IMR-90 (cell line): ENCODE data around the gene PLEKHA4. TPM values are rescaled to one million over a fixed set of nuclear protein-coding genes. Genes with fewer than 3 reads are reported as not detected.

Source experiments
- ATAC-seq: fragments of 200-7000 bp; cut with Tn5 transposase; 2 replicates; pipeline ENCODE4 v1.9.1; 2020; ENCODE audit warnings: low read depth, mild to moderate bottlenecking, moderate library complexity
- BruUV-seq: library from RNA; stranded (reverse); fragments of 400-500 nt; replicated peaks from 2 replicates; lab custom pipeline; 2021; lab: Mats Ljungman, UMichigan
- CTCF ChIA-PET: fragments of 300-600 bp; formaldehyde crosslinking; extraction: SDS; loops from one replicate; lab custom pipeline; 2021; ENCODE audit warnings: antibody characterized with exemption; lab: Yijun Ruan, JAX
- POLR2A ChIA-PET: fragments of 300-600 bp; sonication (Branson Sonifier 250); formaldehyde crosslinking; loops from one replicate; lab custom pipeline; 2022; ENCODE audit warnings: antibody characterized with exemption; ENCODE audit not compliant: unreplicated experiment; lab: Charles Lee
- DNase-seq: peaks from one replicate; pipeline ENCODE4 v3.0.0; 2013
- H2AFZ ChIP-seq: replicated peaks from 2 replicates; pipeline ENCODE3; 2013; ENCODE audit warnings: low read length, mild to moderate bottlenecking; ENCODE audit not compliant: poor library complexity
- H2AK5ac ChIP-seq: 2 replicates; pipeline ENCODE4 v1.6.1; 2013; ENCODE audit warnings: low read depth, low read length, inconsistent platforms
- H2AK9ac ChIP-seq: replicated peaks from 2 replicates; pipeline ENCODE3; 2013; ENCODE audit warnings: mild to moderate bottlenecking, low read depth, low read length, moderate library complexity; ENCODE audit not compliant: poor library complexity
- H2BK120ac ChIP-seq: 2 replicates; pipeline ENCODE4 v1.6.1; 2013; ENCODE audit warnings: low read depth, low read length, inconsistent platforms
- H2BK15ac ChIP-seq: 3 replicates; pipeline ENCODE4 v1.6.1; 2013; ENCODE audit warnings: low read depth, low read length, inconsistent platforms
- H2BK20ac ChIP-seq: 2 replicates; pipeline ENCODE4 v1.6.1; 2013; ENCODE audit warnings: low read depth, mild to moderate bottlenecking, inconsistent platforms, low read length, moderate library complexity
- H2BK5ac ChIP-seq: 2 replicates; pipeline ENCODE4 v1.6.1; 2013; ENCODE audit warnings: mild to moderate bottlenecking, low read depth, low read length, inconsistent platforms; ENCODE audit not compliant: poor library complexity, severe bottlenecking
- H3K14ac ChIP-seq: replicated peaks from 2 replicates; pipeline ENCODE4 v1.6.1; 2013; ENCODE audit warnings: low read depth, low read length, inconsistent platforms
- H3K18ac ChIP-seq: 2 replicates; pipeline ENCODE4 v1.6.1; 2013; ENCODE audit warnings: low read depth, low read length, control low read depth
- H3K23ac ChIP-seq: 2 replicates; pipeline ENCODE4 v1.6.1; 2013; ENCODE audit warnings: low read depth, low read length, inconsistent platforms
- H3K27ac ChIP-seq: 2 replicates; pipeline ENCODE4 v1.5.1; 2013; ENCODE audit warnings: mild to moderate bottlenecking, control low read depth, low read length; ENCODE audit not compliant: insufficient read depth
- H3K27me3 ChIP-seq: 2 replicates; pipeline ENCODE4 v1.6.1; 2013; ENCODE audit warnings: low read length; ENCODE audit not compliant: control insufficient read depth, insufficient read depth
- H3K36me3 ChIP-seq: 2 replicates; pipeline ENCODE4 v1.6.1; 2013; ENCODE audit warnings: low read length, mixed read lengths; ENCODE audit not compliant: control insufficient read depth, insufficient read depth
- H3K4ac ChIP-seq: 2 replicates; pipeline ENCODE4 v1.6.1; 2013; ENCODE audit warnings: low read depth, low read length, inconsistent platforms
- H3K4me1 ChIP-seq: 2 replicates; pipeline ENCODE4 v1.6.1; 2013; ENCODE audit warnings: low read length, mixed read lengths; ENCODE audit not compliant: control insufficient read depth, insufficient read depth
- H3K4me2 ChIP-seq: 2 replicates; pipeline ENCODE4 v1.6.1; 2013; ENCODE audit warnings: low read depth, mild to moderate bottlenecking, control low read depth, low read length, moderate library complexity
- H3K4me3 ChIP-seq: 2 replicates; pipeline ENCODE4 v1.5.1; 2013; ENCODE audit warnings: low read depth, mild to moderate bottlenecking, control low read depth, low read length, moderate library complexity; ENCODE audit not compliant: insufficient read depth
- H3K56ac ChIP-seq: 2 replicates; pipeline ENCODE4 v1.6.1; 2013; ENCODE audit warnings: low read length, inconsistent platforms; ENCODE audit not compliant: insufficient read depth; ENCODE audit errors: extremely low read depth
- H3K79me1 ChIP-seq, 2 experiments: 2 replicates each; pipeline ENCODE4 v1.6.1; 2013; ENCODE audit warnings: low read length in 2 of 2, inconsistent platforms in 1 of 2, low read depth in 1 of 2
- H3K9ac ChIP-seq: 2 replicates; pipeline ENCODE4 v1.6.1; 2013; ENCODE audit warnings: low read depth, low read length, control low read depth
- H3K9me1 ChIP-seq: 2 replicates; pipeline ENCODE4 v1.6.1; 2013; ENCODE audit warnings: low read length, inconsistent platforms; ENCODE audit not compliant: insufficient read depth
- H3K9me3 ChIP-seq: 2 replicates; pipeline ENCODE4 v1.6.1; 2013; ENCODE audit warnings: low read length; ENCODE audit not compliant: control insufficient read depth, insufficient read depth
- H4K20me1 ChIP-seq: 2 replicates; pipeline ENCODE4 v1.6.1; 2013; ENCODE audit warnings: low read length, inconsistent platforms; ENCODE audit not compliant: insufficient read depth
- H4K5ac ChIP-seq: 2 replicates; pipeline ENCODE4 v1.6.1; 2013; ENCODE audit warnings: mild to moderate bottlenecking, low read depth, low read length, control low read depth
- H4K8ac ChIP-seq, 2 experiments: 2 replicates each; pipeline ENCODE4 v1.6.1; 2013; ENCODE audit warnings: low read depth in 2 of 2, low read length in 2 of 2, control low read depth in 1 of 2, inconsistent platforms in 1 of 2
- H4K91ac ChIP-seq: 2 replicates; pipeline ENCODE4 v1.6.1; 2013; ENCODE audit warnings: low read depth, low read length, inconsistent platforms; ENCODE audit not compliant: insufficient read depth
- BHLHE40 ChIP-seq: fragments of 150-350 bp; IDR thresholded peaks from 2 replicates; pipeline ENCODE4 v1.6.1; 2016; ENCODE audit warnings: mild to moderate bottlenecking, low read depth, low read length
- CEBPB ChIP-seq: IDR thresholded peaks from 2 replicates; pipeline ENCODE4 v1.6.1; 2012; ENCODE audit warnings: low read depth, low read length, improper control_type of control experiment
- MAFK ChIP-seq: IDR thresholded peaks from 2 replicates; pipeline ENCODE4 v1.6.1; 2012; ENCODE audit warnings: low read depth, low read length, improper control_type of control experiment
- SMC3 ChIP-seq: fragments of 150-350 bp; IDR thresholded peaks from 2 replicates; pipeline ENCODE4 v1.6.1; 2016; ENCODE audit warnings: low read depth, mild to moderate bottlenecking, antibody characterized with exemption, low read length, moderate library complexity
- WGBS, 2 experiments: methylation state at CpG; one replicate each; pipeline versions ENCODE4 v1.1.5 to v1.1.7; 2013; ENCODE audit warnings: missing lambda C conversion rate in 2 of 2; ENCODE audit not compliant: insufficient read length in 1 of 2; ENCODE audit errors: extremely low coverage in 2 of 2; 5-methylcytosine and 5-hydroxymethylcytosine counted together
- dilution Hi-C: fragments of 300-500 bp; cut with HindIII; formaldehyde crosslinking; loops from one replicate; pipeline ENCODE4 v1.14.3; 2018; ENCODE audit warnings: low sequenced_read_pairs; ENCODE audit not compliant: unreplicated experiment
- in situ Hi-C: fragments of 300-500 bp; cut with MboI; formaldehyde crosslinking; loops from 3 replicates; pipeline ENCODE4 v1.14.3; 2019; ENCODE audit warnings: low sequenced_read_pairs, inconsistent platforms, mixed read lengths
- intact Hi-C: fragments of 100-400 bp; cut with micrococcal nuclease; formaldehyde crosslinking; loops from 2 replicates; pipeline ENCODE4 v1.10.0; 2022
- polyA plus RNA-seq, 3 experiments: library from polyadenylated mRNA; depleted of rRNA; stranded (reverse); fragments of >200 nt; gene quantifications; 2 replicates each; pipeline ENCODE4 v1.2.3, GENCODE V29; 2012; ENCODE audit warnings: low replicate concordance in 1 of 3
- total RNA-seq: library from RNA; depleted of rRNA; stranded (reverse); fragments of >200 nt; gene quantifications from 2 replicates; pipeline ENCODE4 v1.2.3, GENCODE V29; 2012

Gene PLEKHA4
- total and polyA plus RNA-seq, 2 of the 4 experiments (the other 2 are of a cell fraction) = 4.5 to 14.4 TPM

DNA sequence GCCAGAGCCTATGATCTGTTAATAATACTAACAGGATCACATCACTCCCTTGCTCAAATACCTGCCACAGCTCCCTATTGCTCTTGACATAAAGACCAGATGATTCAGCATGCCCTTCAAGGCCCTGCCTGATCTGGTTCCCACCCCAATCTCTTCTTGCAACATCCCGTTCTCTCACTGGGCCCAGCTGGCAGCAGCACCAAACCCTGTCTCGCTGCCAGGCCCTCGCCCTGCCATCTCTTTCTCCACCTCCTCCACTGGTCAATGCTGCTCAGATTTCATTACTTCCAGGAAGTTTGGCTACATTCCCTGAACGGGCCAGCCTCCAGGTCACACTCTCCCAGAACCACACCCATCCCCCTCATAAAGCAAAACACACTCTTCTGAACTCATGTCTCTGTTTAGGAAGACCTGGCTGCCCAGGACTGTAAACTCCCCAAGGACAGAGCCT lies 49.0 kb downstream of the PLEKHA4 start:
- in situ Hi-C loops (no loop called here), intact Hi-C loops (no loop called here), dilution Hi-C loops (no loop called here)
- ChIA-PET POLR2A (no interaction called here), CTCF (no interaction called here)
- peak overlapping the region; percentile 6; the same call in 1 of the 2 replicates for H3K27ac ChIP-seq
- H3K9ac ChIP-seq = no peak overlapping the region
- H2AK5ac ChIP-seq = no peak overlapping the region
- peak overlapping the region; percentile 29; the same call in 1 of the 2 replicates for H4K5ac ChIP-seq
- H2BK5ac ChIP-seq = no peak overlapping the region
- H2BK120ac ChIP-seq = no peak overlapping the region
- no peak overlapping the region for H3K56ac ChIP-seq
- 35% methylated on average over 4 of the region's 4 CpGs; no CpG with 5 or more reads in 1 of the 2 experiments for WGBS, 2 experiments
- H3K4me3 ChIP-seq = no peak overlapping the region
- H3K4me1 ChIP-seq = peaks cover 3% of the 10 kb centered on the region; the same call in 1 of the 2 replicates
- peak overlapping the region; percentile 53 for H2AFZ ChIP-seq
- H4K20me1 ChIP-seq = no peaks in the 10 kb centered on the region
- H2BK15ac ChIP-seq = no peak overlapping the region
- no peak overlapping the region for H3K18ac ChIP-seq
- H3K14ac ChIP-seq = no peak overlapping the region
- H4K8ac ChIP-seq = no peak overlapping the region
- H3K4me2 ChIP-seq = no peak overlapping the region
- H3K9me1 ChIP-seq = no peaks in the 10 kb centered on the region
- TF ChIP-seq SMC3 (no peak), MAFK (no peak), BHLHE40 (no peak), CEBPB (peak; percentile 82)
- no peak overlapping the region for H3K4ac ChIP-seq
- H3K9me3 ChIP-seq = no peaks in the 10 kb centered on the region
- peaks cover 4% of the 10 kb centered on the region for H3K36me3 ChIP-seq
- H3K23ac ChIP-seq = no peak overlapping the region
- DNase-seq (peak; percentile 79), ATAC-seq (peak; percentile 93)
- BruUV-seq = no TSS peak
- H4K91ac ChIP-seq = no peak overlapping the region
- no peaks in the 10 kb centered on the region for H3K79me1 ChIP-seq
- H3K27me3 ChIP-seq = no peaks in the 10 kb centered on the region
- peak overlapping the region; percentile 7 for H2AK9ac ChIP-seq
- no peak overlapping the region for H2BK20ac ChIP-seq
